Activated CD4-positive, alpha-beta T cell treated with anti-CD3 and anti-CD28 coated beads, Interleukin-2, amount 50 U/mL, for 1 hour (primary cell): Measurements from ENCODE around the gene BMPR1A.
"Not testable (repeated sequence)": the region's sequence is repeated elsewhere in the genome, so short reads cannot be mapped to it uniquely, and the experiment has no call there.

Source experiments
- DNase-seq: peaks from one replicate; pipeline ENCODE4 v3.0.0-alpha.2; 2020

The BMPR1A gene

GRCh38 chr10:86972613-86973380, 216.4 kb downstream of the BMPR1A start:
- DNase-seq: no peak

- DNase-seq: no peak
Observed at GRCh38 chr10:86974484-86974883, 218.1 kb downstream of the BMPR1A start.

GRCh38 chr10:86976362-86977056, 220.1 kb downstream of the BMPR1A start:
- DNase-seq: no peak

GRCh38 chr10:86978457-86978856, 222.0 kb downstream of the BMPR1A start:
- DNase-seq: not testable (repeated sequence)

GRCh38 chr10:86979296-86979818, 222.9 kb downstream of the BMPR1A start:
- no peak for DNase-seq

GRCh38 chr10:86979977-86980448, 223.6 kb downstream of the BMPR1A start:
- DNase-seq: no peak

GRCh38 chr10:86981020-86981419, 224.6 kb downstream of the BMPR1A start:
- DNase-seq: not testable (repeated sequence)

GRCh38 chr10:86981716-86982115, 225.3 kb downstream of the BMPR1A start:
- no peak for DNase-seq
